Measurements from ENCODE around the gene PTPRK.

- no peak for TF ChIP-seq NR3C1 (CRISPR knock-in tag; IDR thresholded peaks at IDR 0.05)
- TF ChIP-seq FOXA1 (IDR thresholded peaks at IDR 0.05): no peak
- no peak for TF ChIP-seq FOXA1 (CRISPR knock-in tag; IDR thresholded peaks at IDR 0.05)
- TF ChIP-seq CTCF (CRISPR knock-in tag; IDR thresholded peaks at IDR 0.05): no peak
- no peak for TF ChIP-seq TCF7L2 (IDR thresholded peaks at IDR 0.05; ENCODE audit: low read depth, low read length)
Observed at GRCh38 chr6:128443553-128443952, 76.8 kb downstream of the PTPRK start.

All from HepG2 (cell line).